Endothelial cell (in vitro differentiated cells): ENCODE data around the gene GIN1. TPM values are rescaled to one million over a fixed set of nuclear protein-coding genes. Genes with fewer than 3 reads are reported as not detected.
A peak's percentile ranks its signal among the peaks of the same experiment; 100 is the strongest.

ENCODE experiments used
- DNase-seq: peaks from one replicate; pipeline ENCODE4 v3.0.0; 2021; ENCODE audit warnings: low spot score
- H3K27ac Mint-ChIP-seq: one replicate; pipeline ENCODE4 v1.8.0; 2021; ENCODE audit warnings: mixed read lengths, inconsistent platforms; ENCODE audit not compliant: unreplicated experiment
- H3K27me3 Mint-ChIP-seq: one replicate; pipeline ENCODE4 v1.8.0; 2021; ENCODE audit warnings: mild to moderate bottlenecking, moderate library complexity, mixed read lengths, inconsistent platforms; ENCODE audit not compliant: unreplicated experiment
- H3K36me3 Mint-ChIP-seq: one replicate; pipeline ENCODE4 v1.8.0; 2021; ENCODE audit warnings: mild to moderate bottlenecking, low read depth, mixed read lengths, inconsistent platforms; ENCODE audit not compliant: unreplicated experiment
- H3K4me1 Mint-ChIP-seq: one replicate; pipeline ENCODE4 v1.8.0; 2021; ENCODE audit warnings: mild to moderate bottlenecking, mixed read lengths, inconsistent platforms; ENCODE audit not compliant: unreplicated experiment
- H3K4me3 Mint-ChIP-seq: one replicate; pipeline ENCODE4 v1.8.0; 2021; ENCODE audit warnings: mild to moderate bottlenecking, mixed read lengths, inconsistent platforms; ENCODE audit not compliant: unreplicated experiment
- H3K9me3 Mint-ChIP-seq: one replicate; pipeline ENCODE4 v1.8.0; 2021; ENCODE audit warnings: mixed read lengths, inconsistent platforms; ENCODE audit not compliant: unreplicated experiment
- CTCF ChIP-seq: fragments of 200-600 bp; sonication (generic); IDR thresholded peaks from one replicate; pipeline ENCODE4 v1.5.0; 2021; ENCODE audit warnings: antibody characterized with exemption; ENCODE audit not compliant: unreplicated experiment
- long read RNA-seq: library from polyadenylated mRNA; unstranded; transcript quantifications from one replicate; pipeline ENCODE4 v2.0.0, GENCODE V29; 2020; ENCODE audit not compliant: unreplicated experiment
- total RNA-seq: library from RNA; stranded (reverse); fragmentation: NEBNext Ultra II Directional; extraction: Animal tissue kit (Norgen Biotek cat#: 25700); gene quantifications from one replicate; pipeline ENCODE4 v1.2.1, GENCODE V29; 2021; ENCODE audit not compliant: unreplicated experiment

The GIN1 gene, protein sequence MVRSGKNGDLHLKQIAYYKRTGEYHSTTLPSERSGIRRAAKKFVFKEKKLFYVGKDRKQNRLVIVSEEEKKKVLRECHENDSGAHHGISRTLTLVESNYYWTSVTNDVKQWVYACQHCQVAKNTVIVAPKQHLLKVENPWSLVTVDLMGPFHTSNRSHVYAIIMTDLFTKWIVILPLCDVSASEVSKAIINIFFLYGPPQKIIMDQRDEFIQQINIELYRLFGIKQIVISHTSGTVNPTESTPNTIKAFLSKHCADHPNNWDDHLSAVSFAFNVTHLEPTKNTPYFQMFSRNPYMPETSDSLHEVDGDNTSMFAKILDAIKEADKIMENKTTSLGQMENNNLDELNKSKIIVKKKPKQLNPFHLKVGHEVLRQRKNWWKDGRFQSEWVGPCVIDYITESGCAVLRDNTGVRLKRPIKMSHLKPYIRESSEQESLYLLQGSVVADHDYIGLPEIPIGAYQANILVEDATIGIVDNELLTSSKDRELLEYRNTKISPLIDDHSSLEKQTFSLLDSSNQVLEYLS
- 3.7 TPM for total RNA-seq
- long read RNA-seq, partial matches to known transcripts, result 0 of 5 reads
- long read RNA-seq, other reads (novel, unspliced or antisense), result 1 of 5 reads

GRCh38 chr5:103119765-103120606 lies at the start of gene GIN1, which contains the start of gene PPIP5K2:
Gene GIN1, minus strand, starts transcription at chr5:103120138. Its CDS starts 11,431 bp downstream, at chr5:103108707.
Gene PPIP5K2, plus strand, starts transcription at chr5:103120301. Its CDS starts 9,289 bp downstream, at chr5:103129590.
- peak; percentile 95 for DNase-seq
- Mint-ChIP-seq H3K4me3 (peak within 1 kb of the TSS; percentile 98), H3K36me3 (no peaks in the 10 kb centered on the region), H3K9me3 (no peaks in the 10 kb centered on the region), H3K4me1 (peaks cover 21% of the 10 kb centered on the region), H3K27me3 (peaks cover 3% of the 10 kb centered on the region), H3K27ac (peak within 1 kb of the TSS; percentile 100)
- no peak for TF ChIP-seq CTCF

DNA sequence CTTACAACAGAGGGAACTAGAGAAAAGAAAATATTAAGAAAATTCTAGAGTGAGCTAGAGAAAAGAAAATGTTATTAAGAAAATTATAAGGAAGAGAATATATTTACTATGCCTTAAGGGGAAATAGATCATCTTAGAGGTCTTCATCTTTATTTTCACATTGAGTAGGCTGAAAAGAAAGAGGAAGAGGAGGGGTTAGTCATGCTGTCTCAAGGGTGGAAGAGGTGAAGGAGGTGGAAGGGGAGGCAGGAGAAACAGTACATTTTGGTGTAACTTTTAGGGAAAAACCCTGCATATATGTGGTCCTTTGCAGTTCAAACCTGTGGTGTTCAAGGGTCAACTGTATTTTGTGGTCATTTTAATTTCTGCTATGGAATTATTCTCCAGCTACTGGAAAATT lies 46.8 kb upstream of the GIN1 start:
- no peaks in the 10 kb centered on the region for H3K9me3 Mint-ChIP-seq
- no peak for DNase-seq
- H3K27ac Mint-ChIP-seq, result peak overlapping the region; percentile 17
- H3K27me3 Mint-ChIP-seq, result no peaks in the 10 kb centered on the region
- H3K36me3 Mint-ChIP-seq, result peaks cover 10% of the 10 kb centered on the region
- H3K4me1 Mint-ChIP-seq, result no peaks in the 10 kb centered on the region
- no peak overlapping the region for H3K4me3 Mint-ChIP-seq
- no peak for TF ChIP-seq CTCF

DNA sequence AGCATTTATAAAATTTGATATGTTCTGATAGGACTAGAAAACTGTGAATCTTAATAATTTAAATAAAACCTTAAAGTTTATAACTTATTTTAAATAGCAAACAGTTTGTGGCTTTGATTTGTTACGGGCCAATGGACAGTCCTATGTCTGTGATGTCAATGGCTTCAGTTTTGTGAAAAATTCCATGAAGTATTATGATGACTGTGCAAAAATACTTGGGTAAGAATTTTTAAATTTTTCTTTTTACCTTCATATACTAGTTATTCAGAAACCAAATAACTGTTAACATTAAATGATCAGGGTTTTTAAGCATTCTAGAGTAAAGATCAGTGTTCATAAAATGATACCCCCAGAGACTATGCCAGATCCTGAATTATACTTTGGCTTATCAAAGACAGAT lies 31.2 kb upstream of the GIN1 start:
- H3K4me3 Mint-ChIP-seq, result no peak overlapping the region
- DNase-seq, result no peak
- H3K9me3 Mint-ChIP-seq, result no peaks in the 10 kb centered on the region
- H3K4me1 Mint-ChIP-seq, result no peaks in the 10 kb centered on the region
- no peaks in the 10 kb centered on the region for H3K27me3 Mint-ChIP-seq
- H3K27ac Mint-ChIP-seq, result no peak overlapping the region
- H3K36me3 Mint-ChIP-seq, result no peaks in the 10 kb centered on the region
- no peak for TF ChIP-seq CTCF

DNA sequence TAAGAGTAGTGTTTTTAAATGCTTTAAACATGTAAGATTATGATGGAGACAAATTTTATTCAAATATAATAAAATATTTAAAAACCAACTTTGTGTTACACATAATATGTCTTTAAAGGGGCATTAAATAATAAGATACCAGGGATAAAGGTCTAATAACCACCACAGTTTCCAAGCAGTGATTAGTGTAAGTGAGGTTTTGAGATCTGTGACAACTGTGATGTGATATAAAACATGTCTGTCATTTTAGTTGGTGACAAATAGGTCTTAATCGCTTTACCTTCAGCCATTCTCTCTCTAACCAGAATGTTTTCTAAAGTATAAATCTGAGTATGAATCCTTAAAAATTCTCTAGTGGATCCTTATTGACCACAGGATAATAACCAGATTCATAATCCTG lies 28.3 kb upstream of the GIN1 start:
- Mint-ChIP-seq H3K27ac (no peak overlapping the region), H3K4me1 (peaks cover under 1% of the 10 kb centered on the region), H3K36me3 (no peaks in the 10 kb centered on the region), H3K9me3 (no peaks in the 10 kb centered on the region), H3K27me3 (no peaks in the 10 kb centered on the region), H3K4me3 (no peak overlapping the region)
- DNase-seq, result no peak
- TF ChIP-seq CTCF, result no peak
